Measurements from ENCODE around the gene MXD3.

MXD3 gene

DNA sequence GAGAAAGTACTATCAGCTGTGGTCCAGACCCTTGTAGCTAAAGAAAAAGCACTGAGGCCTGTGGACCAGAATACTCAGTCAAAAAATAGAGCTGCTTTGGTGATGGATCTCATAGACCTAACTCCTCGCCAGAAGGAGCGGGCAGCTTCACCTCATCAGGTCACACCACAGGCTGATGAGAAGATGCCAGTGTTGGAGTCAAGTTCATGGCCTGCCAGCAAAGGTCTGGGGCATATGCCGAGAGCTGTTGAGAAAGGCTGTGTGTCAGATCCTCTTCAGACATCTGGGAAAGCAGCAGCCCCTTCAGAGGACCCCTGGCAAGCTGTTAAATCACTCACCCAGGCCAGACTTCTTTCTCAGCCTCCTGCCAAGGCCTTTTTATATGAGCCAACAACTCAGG, 17.1 kb downstream of the MXD3 start:
- Histone ChIP-seq H3K36me3 (peaks cover 62% of the 10 kb centered on the region), H3K9me3 (no peaks in the 10 kb centered on the region), H3K4me3 (ENCODE audit: low read depth, low read length) (no peak overlapping the region), H3K4me1 (no peaks in the 10 kb centered on the region), H3K27me3 (no peaks in the 10 kb centered on the region)
- DNase-seq: no peak
- TF ChIP-seq, protein P1, sequence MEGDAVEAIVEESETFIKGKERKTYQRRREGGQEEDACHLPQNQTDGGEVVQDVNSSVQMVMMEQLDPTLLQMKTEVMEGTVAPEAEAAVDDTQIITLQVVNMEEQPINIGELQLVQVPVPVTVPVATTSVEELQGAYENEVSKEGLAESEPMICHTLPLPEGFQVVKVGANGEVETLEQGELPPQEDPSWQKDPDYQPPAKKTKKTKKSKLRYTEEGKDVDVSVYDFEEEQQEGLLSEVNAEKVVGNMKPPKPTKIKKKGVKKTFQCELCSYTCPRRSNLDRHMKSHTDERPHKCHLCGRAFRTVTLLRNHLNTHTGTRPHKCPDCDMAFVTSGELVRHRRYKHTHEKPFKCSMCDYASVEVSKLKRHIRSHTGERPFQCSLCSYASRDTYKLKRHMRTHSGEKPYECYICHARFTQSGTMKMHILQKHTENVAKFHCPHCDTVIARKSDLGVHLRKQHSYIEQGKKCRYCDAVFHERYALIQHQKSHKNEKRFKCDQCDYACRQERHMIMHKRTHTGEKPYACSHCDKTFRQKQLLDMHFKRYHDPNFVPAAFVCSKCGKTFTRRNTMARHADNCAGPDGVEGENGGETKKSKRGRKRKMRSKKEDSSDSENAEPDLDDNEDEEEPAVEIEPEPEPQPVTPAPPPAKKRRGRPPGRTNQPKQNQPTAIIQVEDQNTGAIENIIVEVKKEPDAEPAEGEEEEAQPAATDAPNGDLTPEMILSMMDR (IDR thresholded peaks at IDR 0.05; ENCODE audit: low read depth, low read length): no peak

DNA sequence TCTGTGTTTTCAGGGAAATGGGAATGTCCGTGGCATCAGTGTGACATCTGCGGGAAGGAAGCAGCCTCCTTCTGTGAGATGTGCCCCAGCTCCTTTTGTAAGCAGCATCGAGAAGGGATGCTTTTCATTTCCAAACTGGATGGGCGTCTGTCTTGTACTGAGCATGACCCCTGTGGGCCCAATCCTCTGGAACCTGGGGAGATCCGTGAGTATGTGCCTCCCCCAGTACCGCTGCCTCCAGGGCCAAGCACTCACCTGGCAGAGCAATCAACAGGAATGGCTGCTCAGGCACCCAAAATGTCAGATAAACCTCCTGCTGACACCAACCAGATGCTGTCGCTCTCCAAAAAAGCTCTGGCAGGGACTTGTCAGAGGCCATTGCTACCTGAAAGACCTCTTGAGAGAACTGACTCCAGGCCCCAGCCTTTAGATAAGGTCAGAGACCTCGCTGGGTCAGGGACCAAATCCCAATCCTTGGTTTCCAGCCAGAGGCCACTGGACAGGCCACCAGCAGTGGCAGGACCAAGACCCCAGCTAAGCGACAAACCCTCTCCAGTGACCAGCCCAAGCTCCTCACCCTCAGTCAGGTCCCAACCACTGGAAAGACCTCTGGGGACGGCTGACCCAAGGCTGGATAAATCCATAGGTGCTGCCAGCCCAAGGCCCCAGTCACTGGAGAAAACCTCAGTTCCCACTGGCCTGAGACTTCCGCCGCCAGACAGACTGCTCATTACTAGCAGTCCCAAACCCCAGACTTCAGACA, 17.7 kb downstream of the MXD3 start:
- H3K36me3 ChIP-seq: peaks cover 66% of the 10 kb centered on the region
- no peak overlapping the region for H3K4me3 ChIP-seq (ENCODE audit: low read depth, low read length)
- no peaks in the 10 kb centered on the region for H3K4me1 ChIP-seq
- TF ChIP-seq, protein P1 (IDR thresholded peaks at IDR 0.05; ENCODE audit: low read depth, low read length): no peak
- H3K9me3 ChIP-seq: no peaks in the 10 kb centered on the region
- no peaks in the 10 kb centered on the region for H3K27me3 ChIP-seq
- DNase-seq: no peak

DNA sequence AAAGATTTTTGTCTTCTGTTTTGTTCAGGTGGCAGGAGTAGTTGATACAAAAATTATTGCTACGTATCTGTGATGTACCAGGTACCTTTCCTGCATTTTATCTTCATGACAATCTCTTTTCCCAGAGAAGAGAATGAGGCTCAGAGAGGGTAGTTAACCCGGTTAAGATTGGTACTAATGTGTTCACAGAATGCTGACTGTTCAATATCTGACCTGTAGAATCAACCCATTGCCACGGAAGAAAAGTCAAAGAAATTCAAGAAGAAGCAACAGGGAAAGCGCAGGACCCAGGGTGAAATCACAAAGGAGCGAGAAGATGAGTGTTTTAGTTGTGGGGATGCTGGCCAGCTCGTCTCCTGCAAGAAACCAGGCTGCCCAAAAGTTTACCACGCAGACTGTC, 20.0 kb downstream of the MXD3 start:
- H3K9me3 ChIP-seq: no peaks in the 10 kb centered on the region
- peaks cover 80% of the 10 kb centered on the region for H3K36me3 ChIP-seq
- TF ChIP-seq, protein P1 (IDR thresholded peaks at IDR 0.05; ENCODE audit: low read depth, low read length): no peak
- H3K4me1 ChIP-seq: no peaks in the 10 kb centered on the region
- no peak for DNase-seq
- H3K27me3 ChIP-seq: no peaks in the 10 kb centered on the region
- no peak overlapping the region for H3K4me3 ChIP-seq (ENCODE audit: low read depth, low read length)

DNA sequence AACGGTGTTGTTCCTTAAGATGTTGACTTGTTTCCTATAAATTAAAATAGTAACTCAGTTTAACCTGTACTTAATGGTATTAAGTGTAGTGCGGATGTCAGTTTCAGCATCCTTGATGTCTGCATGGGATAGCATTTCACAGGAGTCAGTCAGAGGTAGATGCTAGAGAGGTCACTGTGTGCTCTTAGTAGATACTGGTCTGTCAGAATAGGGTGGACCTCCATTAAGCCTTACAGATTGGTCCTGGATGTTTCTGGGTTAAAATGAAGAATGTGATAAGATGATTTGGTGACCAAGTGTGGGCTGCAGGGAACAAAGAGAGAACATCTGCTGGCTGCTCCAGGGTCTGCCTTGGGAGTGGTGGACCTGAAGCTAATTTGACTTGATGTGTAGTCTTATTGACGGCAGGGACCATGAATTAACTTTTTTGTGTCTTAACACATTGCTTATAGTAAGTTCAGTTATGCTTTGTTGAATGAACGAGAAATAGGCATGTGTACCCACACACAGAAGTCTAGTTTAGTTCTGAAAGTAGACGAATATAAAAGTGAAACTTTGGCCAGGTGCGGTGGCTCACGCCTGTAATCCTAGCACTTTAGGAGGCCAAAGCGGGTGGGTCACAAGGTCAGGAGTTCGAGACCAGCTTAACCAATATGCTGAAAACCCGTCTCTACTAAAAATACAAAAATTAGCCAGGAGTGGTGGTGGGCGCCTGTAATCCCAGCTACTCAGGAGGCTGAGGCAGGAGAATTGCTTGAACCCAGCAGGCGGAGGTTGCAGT, 20.7 kb downstream of the MXD3 start:
- no peaks in the 10 kb centered on the region for H3K4me1 ChIP-seq
- H3K4me3 ChIP-seq (ENCODE audit: low read depth, low read length): no peak overlapping the region
- H3K9me3 ChIP-seq: no peaks in the 10 kb centered on the region
- TF ChIP-seq, protein P1 (IDR thresholded peaks at IDR 0.05; ENCODE audit: low read depth, low read length): no peak
- H3K27me3 ChIP-seq: no peaks in the 10 kb centered on the region
- DNase-seq: no peak
- peaks cover 76% of the 10 kb centered on the region for H3K36me3 ChIP-seq

DNA sequence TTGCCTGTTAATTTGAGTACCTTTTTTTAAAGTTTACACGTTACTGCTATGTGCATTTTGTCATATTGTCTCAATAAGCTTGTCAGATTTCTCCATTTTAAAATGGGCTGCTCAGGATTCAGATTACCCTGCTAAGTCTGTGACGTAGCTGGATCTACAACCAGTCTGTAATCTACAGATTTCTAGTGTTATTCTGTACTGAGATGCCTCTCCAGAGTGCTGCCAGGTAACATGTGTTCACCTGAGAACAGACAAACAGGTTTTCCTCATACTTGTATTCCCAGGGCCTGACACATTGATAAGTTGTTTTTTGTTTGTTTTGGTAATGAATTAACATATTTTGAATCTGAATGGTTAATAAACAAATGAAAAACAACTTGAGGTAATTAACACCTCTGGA, 23.5 kb downstream of the MXD3 start:
- DNase-seq: no peak
- no peaks in the 10 kb centered on the region for H3K4me1 ChIP-seq
- no peaks in the 10 kb centered on the region for H3K27me3 ChIP-seq
- no peak overlapping the region for H3K4me3 ChIP-seq (ENCODE audit: low read depth, low read length)
- no peaks in the 10 kb centered on the region for H3K9me3 ChIP-seq
- peaks cover 74% of the 10 kb centered on the region for H3K36me3 ChIP-seq
- TF ChIP-seq, protein P1 (IDR thresholded peaks at IDR 0.05; ENCODE audit: low read depth, low read length): no peak

DNA sequence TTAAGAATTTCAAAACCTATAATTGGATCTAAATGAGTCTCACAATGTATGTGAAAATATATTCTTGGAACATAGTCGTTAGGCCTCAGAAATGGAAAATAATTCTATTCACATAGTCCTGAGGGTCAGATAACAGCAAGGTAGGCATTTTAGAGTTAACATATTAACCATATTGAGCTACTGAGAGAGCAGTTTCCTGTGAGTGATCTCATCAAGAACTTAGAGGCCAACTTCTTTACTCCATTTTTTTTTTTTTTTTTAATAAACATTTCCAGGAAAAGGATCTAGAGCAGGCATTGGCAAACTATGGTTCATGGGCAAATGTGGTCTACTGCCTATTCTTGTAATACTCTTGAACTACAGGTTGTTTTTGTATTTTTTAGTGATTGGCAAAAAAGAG, 34.8 kb downstream of the MXD3 start:
- Histone ChIP-seq H3K9me3 (no peaks in the 10 kb centered on the region), H3K4me3 (ENCODE audit: low read depth, low read length) (no peak overlapping the region), H3K27me3 (no peaks in the 10 kb centered on the region), H3K4me1 (no peaks in the 10 kb centered on the region), H3K36me3 (peaks cover 50% of the 10 kb centered on the region)
- DNase-seq: no peak
- TF ChIP-seq, protein P1 (IDR thresholded peaks at IDR 0.05; ENCODE audit: low read depth, low read length): no peak

Data from BE2C (cell line).